Measurements from ENCODE around the gene LAMA5.

The LAMA5 gene

GRCh38 chr20:62304331-62305148, 62.6 kb downstream of the LAMA5 start:
- peaks cover 23 to 37% (median 29%) of the 10 kb centered on the region in 10 experiments for H3K4me1 ChIP-seq
- H3K27me3 ChIP-seq, result no peaks in the 10 kb centered on the region
- H3K4me3 ChIP-seq, result peak overlapping the region; percentile 78 to 100 (median 98)
- peak overlapping the region; percentile 94 to 100 (median 97) for H3K9ac ChIP-seq
- peaks cover 55 to 63% (median 61%) of the 10 kb centered on the region in 11 experiments for H4K20me1 ChIP-seq
- H3K4me2 ChIP-seq, result peak overlapping the region; percentile 90 to 100 (median 99)
- no peaks in the 10 kb centered on the region for H3K9me3 ChIP-seq (replicated peaks in 1 of 11)
- H3K36me3 ChIP-seq, result peaks cover 56 to 58% (median 57%) of the 10 kb centered on the region in 11 experiments
- TF ChIP-seq Cebpa-rat (IDR thresholded peaks at IDR 0.05), result no peak
- H3K27ac ChIP-seq, result peak overlapping the region in 10 of 11 experiments; percentile 90 to 97 (median 95); a peak in 19 of 22 replicates

GRCh38 chr20:62303340-62304226, 63.5 kb downstream of the LAMA5 start:
- H3K4me1 ChIP-seq, result peaks cover 23 to 37% (median 29%) of the 10 kb centered on the region in 10 experiments
- peak overlapping the region; percentile 78 to 100 (median 98) for H3K4me3 ChIP-seq
- peak overlapping the region; percentile 90 to 100 (median 99) for H3K4me2 ChIP-seq
- peaks cover 53 to 56% (median 55%) of the 10 kb centered on the region in 11 experiments for H4K20me1 ChIP-seq
- peaks cover 49 to 53% (median 50%) of the 10 kb centered on the region in 11 experiments for H3K36me3 ChIP-seq
- peak overlapping the region; percentile 94 to 100 (median 97) for H3K9ac ChIP-seq
- no peak for TF ChIP-seq Cebpa-rat (IDR thresholded peaks at IDR 0.05)
- peak overlapping the region; percentile 67 to 97 (median 95) for H3K27ac ChIP-seq
- no peaks in the 10 kb centered on the region for H3K27me3 ChIP-seq
- no peaks in the 10 kb centered on the region for H3K9me3 ChIP-seq (replicated peaks in 1 of 11)

GRCh38 chr20:62303062-62303339, 64.1 kb downstream of the LAMA5 start:
- Histone ChIP-seq H3K9me3 (replicated peaks in 1 of 11) (no peaks in the 10 kb centered on the region), H3K27me3 (no peaks in the 10 kb centered on the region), H3K4me1 (peaks cover 23 to 38% (median 29%) of the 10 kb centered on the region in 10 experiments), H4K20me1 (peaks cover 47 to 50% (median 49%) of the 10 kb centered on the region in 11 experiments), H3K4me3 (peak overlapping the region; percentile 78 to 100 (median 98)), H3K36me3 (peaks cover 43 to 49% (median 44%) of the 10 kb centered on the region in 11 experiments), H3K4me2 (peak overlapping the region; percentile 90 to 100 (median 99); a peak in 21 of 22 replicates), H3K27ac (peak overlapping the region; percentile 67 to 97 (median 95)), H3K9ac (peak overlapping the region; percentile 94 to 100 (median 97))
- TF ChIP-seq Cebpa-rat (IDR thresholded peaks at IDR 0.05), result no peak

- Histone ChIP-seq H3K9me3 (replicated peaks in 1 of 11) (no peaks in the 10 kb centered on the region), H3K4me2 (peak within 1 kb of the TSS; percentile 92 to 100 (median 99)), H3K9ac (peak within 1 kb of the TSS; percentile 94 to 100 (median 97)), H3K27ac (peak within 1 kb of the TSS; percentile 90 to 97 (median 95)), H3K4me1 (peaks cover 23 to 41% (median 31%) of the 10 kb centered on the region in 10 experiments), H3K4me3 (peak within 1 kb of the TSS; percentile 78 to 100 (median 98)), H3K27me3 (no peaks in the 10 kb centered on the region), H4K20me1 (peaks cover 42 to 45% (median 44%) of the 10 kb centered on the region in 11 experiments), H3K36me3 (peaks cover 38 to 44% (median 39%) of the 10 kb centered on the region in 11 experiments)
- TF ChIP-seq Cebpa-rat (IDR thresholded peaks at IDR 0.05), result no peak
Measured at GRCh38 chr20:62302341-62303061, 64.6 kb downstream of the LAMA5 start, which contains the start of gene ADRM1. Gene ADRM1 (plus strand): TSS chr20:62302997. CDS start chr20:62303569, 572 bp downstream.

- H4K20me1 ChIP-seq, result peaks cover 35 to 39% (median 38%) of the 10 kb centered on the region in 11 experiments
- no peaks in the 10 kb centered on the region for H3K27me3 ChIP-seq
- H3K4me1 ChIP-seq, result peaks cover 23 to 46% (median 31%) of the 10 kb centered on the region in 10 experiments
- no peaks in the 10 kb centered on the region for H3K9me3 ChIP-seq (replicated peaks in 1 of 11)
- peak overlapping the region; percentile 78 to 100 (median 98) for H3K4me3 ChIP-seq
- H3K27ac ChIP-seq, result peak overlapping the region; percentile 90 to 97 (median 95)
- peaks cover 31 to 40% (median 33%) of the 10 kb centered on the region in 11 experiments for H3K36me3 ChIP-seq
- peak in 10 of 11 experiments; percentile 45 to 88 (median 72); a peak in 15 of 22 replicates for TF ChIP-seq Cebpa-rat (IDR thresholded peaks at IDR 0.05)
- peak overlapping the region; percentile 94 to 100 (median 97) for H3K9ac ChIP-seq
- H3K4me2 ChIP-seq, result peak overlapping the region; percentile 71 to 96 (median 89); a peak in 21 of 22 replicates
Measured at GRCh38 chr20:62301773-62302340, 65.3 kb downstream of the LAMA5 start.

- no peak for TF ChIP-seq Cebpa-rat (IDR thresholded peaks at IDR 0.05)
- no peaks in the 10 kb centered on the region for H3K27me3 ChIP-seq
- peaks cover 23 to 50% (median 30%) of the 10 kb centered on the region in 10 experiments for H3K4me1 ChIP-seq
- peak overlapping the region in 9 of 11 experiments; percentile 95 to 100 (median 97); a peak in 13 of 22 replicates for H3K9ac ChIP-seq
- H3K36me3 ChIP-seq, result peaks cover 25 to 40% (median 26%) of the 10 kb centered on the region in 11 experiments
- H4K20me1 ChIP-seq, result peaks cover 29 to 36% (median 31%) of the 10 kb centered on the region in 11 experiments
- peak overlapping the region in 9 of 11 experiments; percentile 90 to 97 (median 95); a peak in 15 of 22 replicates for H3K27ac ChIP-seq
- no peaks in the 10 kb centered on the region for H3K9me3 ChIP-seq (replicated peaks in 1 of 11)
- H3K4me2 ChIP-seq, result peak overlapping the region in 10 of 11 experiments; percentile 71 to 96 (median 88); a peak in 17 of 22 replicates
- peak overlapping the region in 8 of 10 experiments; percentile 80 to 100 (median 98); a peak in 10 of 20 replicates for H3K4me3 ChIP-seq
Measured at GRCh38 chr20:62301111-62301668, 65.9 kb downstream of the LAMA5 start.

GRCh38 chr20:62300319-62300718, 66.8 kb downstream of the LAMA5 start:
- peaks cover 16 to 48% (median 24%) of the 10 kb centered on the region in 10 experiments for H3K4me1 ChIP-seq
- peaks cover 16 to 40% (median 18%) of the 10 kb centered on the region in 11 experiments for H3K36me3 ChIP-seq
- H3K9ac ChIP-seq, result no peak overlapping the region; a peak in 1 of 22 replicates
- no peak overlapping the region for H3K27ac ChIP-seq
- H3K9me3 ChIP-seq (replicated peaks in 1 of 11), result no peaks in the 10 kb centered on the region
- H3K4me3 ChIP-seq, result no peak overlapping the region
- TF ChIP-seq Cebpa-rat (IDR thresholded peaks at IDR 0.05), result no peak
- H4K20me1 ChIP-seq, result peaks cover 20 to 28% (median 23%) of the 10 kb centered on the region in 11 experiments
- no peak overlapping the region for H3K4me2 ChIP-seq
- no peaks in the 10 kb centered on the region for H3K27me3 ChIP-seq

Data from BLaER1 treated with 17β-estradiol and CSF1 and Interleukin-3, amounts not matched to agents 10 nM and 100 nM (cell line).